IPS-11a (cell line): ENCODE data around the gene ELN.

Experiments used
- H3K4me3 ChIP-seq: one replicate; pipeline ENCODE4 v1.5.1; 2013; ENCODE audit warnings: low read depth, low read length, control low read depth

The ELN gene

GRCh38 chr7:74059681-74060588 is 32.0 kb downstream of the ELN start:
- H3K4me3 ChIP-seq: no peak overlapping the region

GRCh38 chr7:74061840-74062539 is 34.0 kb downstream of the ELN start:
- no peak overlapping the region for H3K4me3 ChIP-seq

DNA sequence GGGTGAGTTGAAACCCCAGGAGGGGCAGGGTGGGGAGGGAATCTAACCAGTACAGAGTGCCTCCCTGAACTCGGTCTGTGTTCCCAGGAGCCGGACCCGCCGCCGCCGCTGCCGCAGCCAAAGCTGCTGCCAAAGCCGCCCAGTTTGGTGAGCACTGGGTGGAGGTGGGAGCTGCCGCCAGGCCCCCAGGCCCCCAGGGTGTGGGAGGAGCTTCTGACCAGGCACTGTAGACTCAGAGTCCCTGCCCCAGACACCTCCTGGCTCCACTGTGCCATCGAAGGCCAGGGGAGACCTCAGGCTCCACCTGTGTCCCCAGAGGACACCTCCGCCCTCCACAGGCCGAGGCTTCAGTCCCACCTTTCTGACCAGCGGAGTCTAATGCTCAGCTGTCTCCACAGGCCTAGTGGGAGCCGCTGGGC is 35.3 kb downstream of the ELN start:
- no peak overlapping the region for H3K4me3 ChIP-seq

DNA sequence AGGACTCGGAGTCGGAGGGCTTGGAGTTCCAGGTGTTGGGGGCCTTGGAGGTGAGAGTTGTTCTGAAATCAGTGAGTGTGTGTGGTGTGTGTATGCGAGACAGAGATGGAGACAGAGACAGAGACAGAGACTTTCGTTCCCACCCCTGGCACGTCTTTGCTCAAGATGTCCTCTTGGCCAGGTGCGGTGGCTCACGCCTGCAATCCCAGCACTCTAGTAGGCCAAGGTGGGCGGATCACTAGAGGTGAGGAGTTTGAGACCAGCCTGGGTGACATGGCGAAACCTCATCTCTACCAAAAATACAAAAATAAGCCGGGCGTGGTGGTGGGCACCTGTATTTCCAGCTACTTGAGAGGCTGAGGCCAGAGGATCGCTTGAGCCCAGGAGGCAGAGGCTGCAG is 35.7 kb downstream of the ELN start:
- H3K4me3 ChIP-seq: no peak overlapping the region

DNA sequence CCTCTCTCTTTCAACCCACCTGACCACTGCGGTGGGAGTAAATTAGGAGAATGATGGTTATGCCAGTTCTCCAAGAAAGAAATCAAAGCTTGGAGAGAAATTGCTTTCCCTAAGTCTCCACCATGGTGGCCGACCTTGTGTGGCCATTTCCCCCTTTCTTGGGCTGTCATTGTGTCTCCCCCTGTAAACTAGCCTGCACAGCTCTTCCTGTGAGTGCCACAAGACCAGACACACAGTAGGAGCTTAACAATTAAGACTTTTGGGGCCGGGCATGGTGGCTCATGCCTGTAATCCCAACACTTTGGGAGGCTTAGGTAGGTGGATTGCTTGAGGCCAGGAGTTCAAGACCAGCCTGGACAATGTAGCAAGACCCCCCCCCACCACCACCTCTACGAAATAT is 36.7 kb downstream of the ELN start:
- no peak overlapping the region for H3K4me3 ChIP-seq

- no peak overlapping the region for H3K4me3 ChIP-seq
Observed at GRCh38 chr7:74066626-74067025, 38.7 kb downstream of the ELN start.

GRCh38 chr7:74068378-74069085 is 40.6 kb downstream of the ELN start:
- H3K4me3 ChIP-seq: no peak overlapping the region

DNA sequence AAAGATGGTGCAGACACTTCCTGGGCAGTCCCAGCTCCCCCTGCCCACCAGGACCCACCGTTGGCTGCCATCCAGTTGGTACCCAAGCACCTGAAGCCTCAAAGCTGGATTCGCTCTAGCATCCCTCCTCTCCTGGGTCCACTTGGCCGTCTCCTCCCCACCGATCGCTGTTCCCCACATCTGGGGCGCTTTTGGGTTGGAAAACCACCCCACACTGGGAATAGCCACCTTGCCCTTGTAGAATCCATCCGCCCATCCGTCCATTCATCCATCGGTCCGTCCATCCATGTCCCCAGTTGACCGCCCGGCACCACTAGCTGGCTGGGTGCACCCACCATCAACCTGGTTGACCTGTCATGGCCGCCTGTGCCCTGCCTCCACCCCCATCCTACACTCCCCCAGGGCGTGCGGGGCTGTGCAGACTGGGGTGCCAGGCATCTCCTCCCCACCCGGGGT is 41.1 kb downstream of the ELN start:
- H3K4me3 ChIP-seq: no peak overlapping the region

- no peak overlapping the region for H3K4me3 ChIP-seq
Observed at GRCh38 chr7:74069790-74070618, 42.0 kb downstream of the ELN start.

DNA sequence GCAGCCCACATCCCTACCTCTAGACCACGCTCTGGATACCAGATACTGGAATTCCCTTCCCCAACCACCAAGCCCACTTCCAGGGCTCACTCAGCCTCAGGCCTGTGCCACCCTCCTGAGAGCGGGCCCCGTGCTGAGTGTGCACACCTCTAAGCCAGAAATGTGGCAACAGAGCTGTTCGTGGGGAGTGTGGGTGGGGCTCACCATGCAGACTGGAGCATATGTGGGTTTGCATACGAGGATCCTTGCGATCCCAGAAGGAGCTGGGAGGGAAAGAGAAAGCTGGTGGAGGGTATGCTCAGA is 42.6 kb downstream of the ELN start:
- no peak overlapping the region for H3K4me3 ChIP-seq

DNA sequence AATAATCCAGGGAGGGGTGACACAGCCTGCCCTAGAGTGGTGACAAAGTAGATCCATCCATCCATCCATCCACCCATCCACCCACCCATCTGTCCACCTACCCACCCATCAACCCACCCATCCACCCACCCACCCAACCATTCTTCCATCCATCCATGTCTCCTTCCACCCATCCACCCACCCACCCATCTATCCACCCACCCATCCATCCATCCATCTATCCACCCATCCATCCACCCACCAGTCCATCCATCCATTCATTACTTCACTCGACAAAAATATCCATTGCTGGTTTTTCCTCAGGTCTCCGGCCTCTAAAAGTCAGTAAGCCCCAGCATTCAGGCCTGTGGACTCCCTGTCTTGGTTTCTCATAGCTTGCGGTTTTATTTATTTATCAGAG is 43.1 kb downstream of the ELN start:
- H3K4me3 ChIP-seq: no peak overlapping the region

GRCh38 chr7:74074770-74075169 is 46.8 kb downstream of the ELN start:
- H3K4me3 ChIP-seq: no peak overlapping the region

GRCh38 chr7:74078461-74078860 is 50.5 kb downstream of the ELN start:
- H3K4me3 ChIP-seq: no peak overlapping the region

DNA sequence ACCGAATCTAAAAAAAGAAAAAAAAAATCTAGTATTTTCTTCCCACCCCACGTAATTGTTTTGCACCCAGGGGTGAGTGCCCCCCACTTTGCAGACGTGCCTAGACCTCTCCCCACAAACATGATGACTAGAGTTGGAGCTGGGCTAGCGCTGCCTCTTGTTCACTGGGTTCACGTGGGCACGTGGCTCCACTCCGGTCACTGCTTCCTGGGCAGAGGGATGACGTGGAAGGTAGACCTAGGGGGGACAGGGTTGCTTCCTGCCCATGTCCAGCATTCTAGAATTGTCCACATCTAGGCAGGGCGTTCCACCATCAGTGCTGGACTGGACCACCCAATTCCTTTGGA is 54.8 kb downstream of the ELN start:
- H3K4me3 ChIP-seq: peak overlapping the region; percentile 4

- peak within 1 kb of the TSS; percentile 48 for H3K4me3 ChIP-seq
Observed at GRCh38 chr7:74083117-74083876, 55.3 kb downstream of the ELN start, which contains the start of gene LIMK1. LIMK1 (plus strand) TSS chr7:74083804; CDS start chr7:74083991, 187 bp downstream.

DNA sequence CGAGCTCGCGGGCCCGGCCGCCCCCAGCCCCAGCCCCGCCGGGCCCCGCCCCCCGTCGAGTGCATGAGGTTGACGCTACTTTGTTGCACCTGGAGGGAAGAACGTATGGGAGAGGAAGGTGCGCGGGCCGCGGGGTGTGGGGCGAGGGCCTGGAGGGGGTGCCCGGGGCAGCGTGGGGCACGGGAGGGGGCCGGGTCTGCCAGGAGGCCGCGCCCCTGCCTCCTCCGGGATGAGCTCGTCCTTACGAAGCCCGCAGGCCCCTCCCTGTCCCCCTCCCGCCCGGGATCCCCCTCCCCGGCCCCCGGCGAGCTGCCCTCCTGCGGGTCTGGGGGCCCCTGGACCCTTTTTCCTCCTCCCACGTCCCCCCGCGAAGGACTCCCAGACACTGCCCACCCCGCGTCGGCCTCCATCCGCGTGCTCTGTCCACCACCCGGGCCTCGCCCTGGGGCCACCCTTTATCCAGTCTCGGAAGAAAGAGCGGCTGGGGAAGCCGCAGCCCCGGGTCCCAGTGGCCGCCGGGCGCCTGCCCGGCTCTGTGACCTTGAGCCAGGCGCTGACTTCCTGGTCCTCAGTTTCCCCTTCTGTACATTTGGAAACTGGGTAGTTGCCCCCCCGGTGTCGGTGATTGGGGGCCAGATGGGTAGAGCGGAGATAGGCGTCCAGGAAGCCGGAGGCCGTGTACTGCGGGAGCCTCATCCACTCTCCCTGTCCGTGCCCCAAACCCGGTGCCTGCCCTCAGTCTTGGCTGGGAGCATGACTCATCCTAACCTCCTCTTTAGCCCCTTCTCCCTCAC is 56.2 kb downstream of the ELN start:
- peak overlapping the region; percentile 48 for H3K4me3 ChIP-seq

- peak overlapping the region; percentile 48 for H3K4me3 ChIP-seq
Observed at GRCh38 chr7:74084722-74085578, 57.0 kb downstream of the ELN start.

- no peak overlapping the region for H3K4me3 ChIP-seq
Observed at GRCh38 chr7:74087791-74088453, 59.9 kb downstream of the ELN start.
